Gastroesophageal sphincter (tissue), 3 donors: ENCODE measurements around the gene GH2.

Experiments used
- CTCF ChIP-seq, 4 experiments: fragments of 200-600 bp in 2 of 4; fragments of 450-650 bp in 2 of 4; sonication (generic) in 1 of 4; IDR thresholded peaks; one replicate each; pipeline ENCODE4 v1.5.1; 2017 to 2019; ENCODE audit warnings: antibody characterized with exemption in 4 of 4, mild to moderate bottlenecking in 2 of 4, moderate library complexity in 2 of 4
- EP300 ChIP-seq: sonication (generic); formaldehyde crosslinking; IDR thresholded peaks from one replicate; pipeline ENCODE4 v1.6.1; 2017; ENCODE audit warnings: antibody characterized with exemption, mild to moderate bottlenecking
- POLR2A ChIP-seq, 2 donors: fragments of 450-650 bp; IDR thresholded peaks; one replicate each; pipeline ENCODE4 v1.6.1; 2017; ENCODE audit warnings: antibody characterized with exemption in 2 of 2, mild to moderate bottlenecking in 2 of 2, moderate library complexity in 1 of 2
- POLR2AphosphoS5 ChIP-seq: sonication (generic); formaldehyde crosslinking; IDR thresholded peaks from one replicate; pipeline ENCODE4 v1.6.1; 2017; ENCODE audit warnings: antibody characterized with exemption

GRCh38 chr17:63859257-63859656 is 22.5 kb downstream of the GH2 start:
- TF ChIP-seq POLR2AphosphoS5 (no peak), CTCF (IDR thresholded peaks at IDR 0.05) (no peak), POLR2A (IDR thresholded peaks at IDR 0.05) (no peak), EP300 (no peak)
